Measurements from ENCODE around the gene ZMYM3.

- no peak for TF ChIP-seq CTCF (IDR thresholded peaks at IDR 0.05)
- no peak for TF ChIP-seq EZH2phosphoT487 (IDR thresholded peaks at IDR 0.05)
Measured at GRCh38 chrX:71214604-71215337, 39.2 kb downstream of the ZMYM3 start.

All from neural progenitor cell (in vitro differentiated cells).